ENCODE data around the gene PSD2. TPM values are rescaled to one million over a fixed set of nuclear protein-coding genes. Genes with fewer than 3 reads are reported as not detected.

The PSD2 gene
- total and polyA plus RNA-seq, 2 of the 13 experiments (the other 11 are each of a cell fraction or from before 2014, with no cell fraction given), result 0.07 TPM; not detected in 1

GRCh38 chr5:139755892-139756671 lies 39.5 kb upstream of the PSD2 start (continued):
- TF ChIP-seq ZNF770 (CRISPR knock-in tag; IDR thresholded peaks at IDR 0.05) (no peak), ZNF746 (CRISPR knock-in tag; IDR thresholded peaks at IDR 0.05) (0 out of 2 replicates have a peak, but pooled peaks have one; percentile 72), FOSL2 (CRISPR knock-in tag; IDR thresholded peaks at IDR 0.05) (no peak), THAP7 (CRISPR knock-in tag; IDR thresholded peaks at IDR 0.05) (0 out of 2 replicates have a peak, but pooled peaks have one; percentile 51), MTA3 (CRISPR knock-in tag; IDR thresholded peaks at IDR 0.05) (no peak), ZNF687 (CRISPR knock-in tag; IDR thresholded peaks at IDR 0.05) (peak; percentile 79), SMYD3 (CRISPR knock-in tag; IDR thresholded peaks at IDR 0.05) (no peak), SOX13 (IDR thresholded peaks at IDR 0.05) (no peak), SOX13 (CRISPR knock-in tag; conservative IDR thresholded peaks at IDR 0.05 in 1 of 2, IDR thresholded peaks at IDR 0.05 in 1 of 2) (0 out of 4 replicates have a peak, but pooled peaks of 1 of the 2 experiments have one; percentile 11), CSRNP1 (CRISPR knock-in tag; IDR thresholded peaks at IDR 0.05) (no peak), SOX6 (IDR thresholded peaks at IDR 0.05) (no peak), SOX6 (CRISPR knock-in tag; IDR thresholded peaks at IDR 0.05) (peak; percentile 61), SNAPC2 (CRISPR knock-in tag; IDR thresholded peaks at IDR 0.05) (no peak), ZNF710 (CRISPR knock-in tag; IDR thresholded peaks at IDR 0.05; ENCODE audit: borderline replicate concordance) (0 out of 2 replicates have a peak, but pooled peaks have one; percentile 56)

Measured in HepG2 (cell line).